Measurements from ENCODE around the gene SVIL.
"Not testable (repeated sequence)": the region's sequence is repeated elsewhere in the genome, so short reads cannot be mapped to it uniquely, and the experiment has no call there.

SVIL gene

DNA sequence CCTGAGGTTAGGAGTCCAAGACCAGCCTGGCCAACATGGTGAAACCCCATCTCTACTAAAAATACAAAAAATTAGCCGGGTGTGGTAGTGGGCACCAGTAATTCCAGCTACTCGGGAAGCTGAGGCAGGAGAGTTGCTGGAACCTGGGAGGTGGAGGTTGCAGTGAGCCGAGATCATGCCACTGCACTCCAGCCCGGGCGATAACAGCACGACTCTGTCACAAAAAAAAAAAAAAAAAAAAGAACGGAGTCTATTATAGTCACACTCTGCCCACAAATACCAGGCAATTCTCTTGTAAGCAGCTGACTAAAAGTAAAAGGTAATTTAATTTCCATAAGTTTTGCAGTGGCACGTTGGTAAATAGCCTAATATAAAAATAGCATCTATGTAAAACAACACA, 98.1 kb downstream of the SVIL start:
- H3K4me3 ChIP-seq (ENCODE audit: low read depth, low read length); H3K27ac ChIP-seq (ENCODE audit: low read depth, low read length); H3K36me3 ChIP-seq (ENCODE audit: control insufficient read depth, insufficient read depth, low read length); H3K9ac ChIP-seq (ENCODE audit: low read length); H3K9me3 ChIP-seq (ENCODE audit: control insufficient read depth, insufficient read depth, low read depth, low read length); H3K27me3 ChIP-seq (ENCODE audit: control insufficient read depth, insufficient read depth, low read length): not testable (repeated sequence)
- peaks cover 48% of the 10 kb centered on the region for H3K4me1 ChIP-seq (ENCODE audit: control insufficient read depth, insufficient read depth, low read length)

GRCh38 chr10:29535778-29536453, 98.9 kb downstream of the SVIL start:
- H3K9ac ChIP-seq (ENCODE audit: low read length): no peak overlapping the region
- no peaks in the 10 kb centered on the region for H3K9me3 ChIP-seq (ENCODE audit: control insufficient read depth, insufficient read depth, low read depth, low read length)
- H3K27me3 ChIP-seq (ENCODE audit: control insufficient read depth, insufficient read depth, low read length): no peaks in the 10 kb centered on the region
- no peak overlapping the region for H3K4me3 ChIP-seq (ENCODE audit: low read depth, low read length)
- H3K27ac ChIP-seq (ENCODE audit: low read depth, low read length): no peak overlapping the region
- H3K4me1 ChIP-seq (ENCODE audit: control insufficient read depth, insufficient read depth, low read length): peaks cover 43% of the 10 kb centered on the region
- H3K36me3 ChIP-seq (ENCODE audit: control insufficient read depth, insufficient read depth, low read length): peaks cover 9% of the 10 kb centered on the region; the same call in 1 of the 2 replicates

- peaks cover 39% of the 10 kb centered on the region for H3K4me1 ChIP-seq (ENCODE audit: control insufficient read depth, insufficient read depth, low read length)
- H3K36me3 ChIP-seq (ENCODE audit: control insufficient read depth, insufficient read depth, low read length): peaks cover 11% of the 10 kb centered on the region
- H3K27me3 ChIP-seq (ENCODE audit: control insufficient read depth, insufficient read depth, low read length): no peaks in the 10 kb centered on the region
- no peaks in the 10 kb centered on the region for H3K9me3 ChIP-seq (ENCODE audit: control insufficient read depth, insufficient read depth, low read depth, low read length)
- H3K27ac ChIP-seq (ENCODE audit: low read depth, low read length): no peak overlapping the region
- no peak overlapping the region for H3K4me3 ChIP-seq (ENCODE audit: low read depth, low read length)
- H3K9ac ChIP-seq (ENCODE audit: low read length): no peak overlapping the region
These were observed 99.6 kb downstream of the SVIL start for GRCh38 chr10:29535012-29535777.

GRCh38 chr10:29534590-29534989, 100.2 kb downstream of the SVIL start:
- no peak overlapping the region for H3K4me3 ChIP-seq (ENCODE audit: low read depth, low read length)
- H3K9me3 ChIP-seq (ENCODE audit: control insufficient read depth, insufficient read depth, low read depth, low read length): no peaks in the 10 kb centered on the region
- H3K4me1 ChIP-seq (ENCODE audit: control insufficient read depth, insufficient read depth, low read length): peaks cover 32% of the 10 kb centered on the region
- peaks cover 12% of the 10 kb centered on the region for H3K36me3 ChIP-seq (ENCODE audit: control insufficient read depth, insufficient read depth, low read length)
- no peak overlapping the region for H3K9ac ChIP-seq (ENCODE audit: low read length)
- no peak overlapping the region for H3K27ac ChIP-seq (ENCODE audit: low read depth, low read length)
- no peaks in the 10 kb centered on the region for H3K27me3 ChIP-seq (ENCODE audit: control insufficient read depth, insufficient read depth, low read length)

DNA sequence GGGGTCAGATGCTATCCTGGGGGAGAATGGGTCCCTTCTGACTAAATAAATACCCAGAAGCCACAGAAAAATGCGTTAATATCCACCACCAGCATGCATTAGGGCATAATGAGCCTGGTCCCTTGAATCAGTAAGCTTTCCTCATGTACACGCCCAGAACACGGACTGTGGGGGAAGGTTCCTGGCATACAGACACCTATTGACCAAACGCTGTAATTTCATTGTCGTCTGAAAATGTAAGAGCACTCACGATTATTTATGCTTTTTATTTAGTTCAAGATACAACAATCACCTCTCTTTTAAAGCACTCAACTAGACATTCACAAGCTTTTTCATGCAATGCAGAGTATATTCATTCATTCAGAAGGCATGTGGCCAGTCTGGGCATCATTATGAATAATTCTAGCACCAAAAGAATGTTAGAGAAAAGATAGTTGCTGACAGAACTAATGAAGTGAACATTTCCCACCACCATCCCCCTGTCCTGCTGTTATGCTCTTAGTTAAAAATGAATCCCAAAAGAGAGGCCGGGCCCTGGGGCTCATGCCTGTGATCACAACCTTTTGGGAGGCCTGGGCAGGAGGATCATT, 101.0 kb downstream of the SVIL start:
- H3K4me1 ChIP-seq (ENCODE audit: control insufficient read depth, insufficient read depth, low read length): peaks cover 29% of the 10 kb centered on the region
- H3K27ac ChIP-seq (ENCODE audit: low read depth, low read length): no peak overlapping the region
- no peaks in the 10 kb centered on the region for H3K27me3 ChIP-seq (ENCODE audit: control insufficient read depth, insufficient read depth, low read length)
- no peak overlapping the region for H3K9ac ChIP-seq (ENCODE audit: low read length)
- no peak overlapping the region for H3K4me3 ChIP-seq (ENCODE audit: low read depth, low read length)
- peaks cover 15% of the 10 kb centered on the region for H3K36me3 ChIP-seq (ENCODE audit: control insufficient read depth, insufficient read depth, low read length)
- no peaks in the 10 kb centered on the region for H3K9me3 ChIP-seq (ENCODE audit: control insufficient read depth, insufficient read depth, low read depth, low read length)

DNA sequence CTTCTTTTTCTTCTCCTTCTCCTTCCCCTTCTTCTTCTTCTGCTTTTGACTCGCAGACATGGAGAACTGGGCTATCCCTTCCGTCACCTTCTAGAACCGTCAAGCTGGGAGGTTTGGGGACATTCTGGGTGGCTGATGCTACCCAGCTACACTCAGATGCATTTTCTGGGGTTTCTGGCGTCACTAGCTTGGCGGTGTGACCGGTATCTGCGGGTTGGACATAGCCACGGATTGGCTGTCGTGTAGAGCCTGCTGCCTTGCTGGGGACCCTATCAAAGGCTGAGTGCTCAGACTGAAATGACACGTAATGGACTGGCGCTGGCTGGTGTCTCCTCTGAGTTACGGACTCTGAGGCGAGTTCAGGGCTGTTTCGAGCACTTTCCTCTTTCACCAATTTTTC, 101.7 kb downstream of the SVIL start:
- no peak overlapping the region for H3K9ac ChIP-seq (ENCODE audit: low read length)
- no peaks in the 10 kb centered on the region for H3K9me3 ChIP-seq (ENCODE audit: control insufficient read depth, insufficient read depth, low read depth, low read length)
- H3K27ac ChIP-seq (ENCODE audit: low read depth, low read length): no peak overlapping the region
- H3K27me3 ChIP-seq (ENCODE audit: control insufficient read depth, insufficient read depth, low read length): no peaks in the 10 kb centered on the region
- peaks cover 29% of the 10 kb centered on the region for H3K4me1 ChIP-seq (ENCODE audit: control insufficient read depth, insufficient read depth, low read length)
- peaks cover 19% of the 10 kb centered on the region for H3K36me3 ChIP-seq (ENCODE audit: control insufficient read depth, insufficient read depth, low read length)
- H3K4me3 ChIP-seq (ENCODE audit: low read depth, low read length): no peak overlapping the region

GRCh38 chr10:29532256-29532878, 102.4 kb downstream of the SVIL start:
- no peaks in the 10 kb centered on the region for H3K9me3 ChIP-seq (ENCODE audit: control insufficient read depth, insufficient read depth, low read depth, low read length)
- no peak overlapping the region for H3K9ac ChIP-seq (ENCODE audit: low read length)
- no peak overlapping the region for H3K4me3 ChIP-seq (ENCODE audit: low read depth, low read length)
- peaks cover 19% of the 10 kb centered on the region for H3K36me3 ChIP-seq (ENCODE audit: control insufficient read depth, insufficient read depth, low read length)
- peaks cover 29% of the 10 kb centered on the region for H3K4me1 ChIP-seq (ENCODE audit: control insufficient read depth, insufficient read depth, low read length)
- H3K27me3 ChIP-seq (ENCODE audit: control insufficient read depth, insufficient read depth, low read length): no peaks in the 10 kb centered on the region
- H3K27ac ChIP-seq (ENCODE audit: low read depth, low read length): no peak overlapping the region

DNA sequence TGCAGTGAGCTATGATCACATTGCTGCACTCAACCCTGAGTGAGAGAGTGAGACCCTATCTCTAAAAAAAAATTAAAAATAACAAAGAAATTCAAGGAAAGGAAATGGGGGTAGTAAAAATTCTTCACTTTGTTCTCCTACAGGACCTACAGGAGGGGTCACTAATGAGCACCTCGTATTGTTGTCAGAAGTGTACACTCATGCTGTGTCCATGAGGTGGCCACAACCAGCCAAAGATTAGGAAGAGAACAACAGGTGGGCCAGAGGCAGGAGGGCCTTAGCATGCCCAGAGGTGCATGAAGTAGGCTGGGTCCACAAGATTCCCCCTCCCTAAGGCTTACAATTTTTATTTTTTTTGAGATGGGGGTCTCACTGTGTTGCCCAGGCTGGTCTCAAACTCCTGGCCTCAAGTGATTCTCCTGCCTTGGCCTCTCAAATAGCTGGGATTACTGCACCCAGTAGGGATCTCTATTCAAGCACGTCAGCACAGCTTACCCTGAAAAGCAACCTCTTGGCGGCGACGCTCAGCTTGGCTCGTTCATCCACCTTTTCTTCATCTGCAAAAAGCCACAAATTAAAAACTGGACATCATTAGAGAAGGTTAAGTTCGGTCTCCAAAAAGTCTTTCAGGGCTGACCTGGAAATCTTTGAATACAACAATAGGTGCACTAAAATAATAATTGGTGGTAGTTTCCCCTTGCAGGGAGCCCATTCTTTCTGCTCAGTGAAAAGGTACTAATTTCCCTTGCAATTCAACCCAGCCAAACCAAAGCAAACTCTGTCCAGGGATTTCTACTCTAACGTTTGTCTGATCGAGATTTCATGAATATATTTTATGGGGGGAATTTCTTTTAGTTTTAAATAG, 104.4 kb downstream of the SVIL start:
- H3K27me3 ChIP-seq (ENCODE audit: control insufficient read depth, insufficient read depth, low read length): no peaks in the 10 kb centered on the region
- peaks cover 21% of the 10 kb centered on the region for H3K4me1 ChIP-seq (ENCODE audit: control insufficient read depth, insufficient read depth, low read length)
- H3K9ac ChIP-seq (ENCODE audit: low read length): no peak overlapping the region
- H3K27ac ChIP-seq (ENCODE audit: low read depth, low read length): no peak overlapping the region
- H3K36me3 ChIP-seq (ENCODE audit: control insufficient read depth, insufficient read depth, low read length): peaks cover 24% of the 10 kb centered on the region
- H3K9me3 ChIP-seq (ENCODE audit: control insufficient read depth, insufficient read depth, low read depth, low read length): no peaks in the 10 kb centered on the region
- H3K4me3 ChIP-seq (ENCODE audit: low read depth, low read length): no peak overlapping the region

GRCh38 chr10:29529146-29529545, 105.6 kb downstream of the SVIL start:
- peaks cover 15% of the 10 kb centered on the region for H3K4me1 ChIP-seq (ENCODE audit: control insufficient read depth, insufficient read depth, low read length)
- H3K9ac ChIP-seq (ENCODE audit: low read length): no peak overlapping the region
- no peak overlapping the region for H3K27ac ChIP-seq (ENCODE audit: low read depth, low read length)
- H3K9me3 ChIP-seq (ENCODE audit: control insufficient read depth, insufficient read depth, low read depth, low read length): no peaks in the 10 kb centered on the region
- H3K36me3 ChIP-seq (ENCODE audit: control insufficient read depth, insufficient read depth, low read length): peaks cover 31% of the 10 kb centered on the region
- no peaks in the 10 kb centered on the region for H3K27me3 ChIP-seq (ENCODE audit: control insufficient read depth, insufficient read depth, low read length)
- no peak overlapping the region for H3K4me3 ChIP-seq (ENCODE audit: low read depth, low read length)

- Histone ChIP-seq H3K36me3 (ENCODE audit: control insufficient read depth, insufficient read depth, low read length) (peaks cover 54% of the 10 kb centered on the region), H3K9ac (ENCODE audit: low read length) (no peak overlapping the region), H3K4me3 (ENCODE audit: low read depth, low read length) (no peak overlapping the region), H3K27me3 (ENCODE audit: control insufficient read depth, insufficient read depth, low read length) (no peaks in the 10 kb centered on the region), H3K9me3 (ENCODE audit: control insufficient read depth, insufficient read depth, low read depth, low read length) (no peaks in the 10 kb centered on the region), H3K27ac (ENCODE audit: low read depth, low read length) (no peak overlapping the region), H3K4me1 (ENCODE audit: control insufficient read depth, insufficient read depth, low read length) (no peaks in the 10 kb centered on the region)
These were observed 109.0 kb downstream of the SVIL start for GRCh38 chr10:29525762-29526161.

Data from HUES6 (cell line).